GM15510 (cell line): Measurements from ENCODE around the gene CD200R1L.

Source experiments
- POLR2A ChIP-seq: IDR thresholded peaks from 3 replicates; pipeline ENCODE4 v1.6.1; 2011; ENCODE audit warnings: borderline replicate concordance; ENCODE audit not compliant: insufficient read length; ENCODE audit errors: extremely low read depth

CD200R1L gene

DNA sequence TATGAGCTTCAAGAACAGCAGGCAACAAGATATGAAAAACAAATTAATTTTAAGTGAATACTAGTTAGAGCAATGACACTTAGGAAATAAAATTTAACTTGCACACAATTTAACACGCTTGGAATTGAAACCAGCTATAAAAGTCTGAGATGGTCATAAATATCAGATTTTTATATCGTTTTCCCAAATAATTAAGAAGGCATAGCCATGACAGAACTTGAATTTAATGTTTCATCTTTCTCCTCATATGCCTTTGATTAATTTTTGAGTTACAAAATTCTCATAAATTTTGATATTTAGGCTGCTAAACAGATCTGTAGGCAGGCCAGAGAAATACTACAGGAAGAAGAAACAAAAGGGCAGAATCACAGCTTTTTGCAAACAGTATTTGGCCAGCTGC, 38.5 kb downstream of the CD200R1L start:
- TF ChIP-seq POLR2A, result no peak

- TF ChIP-seq POLR2A, result no peak
Observed at GRCh38 chr3:112807685-112808084, 39.0 kb downstream of the CD200R1L start.

DNA sequence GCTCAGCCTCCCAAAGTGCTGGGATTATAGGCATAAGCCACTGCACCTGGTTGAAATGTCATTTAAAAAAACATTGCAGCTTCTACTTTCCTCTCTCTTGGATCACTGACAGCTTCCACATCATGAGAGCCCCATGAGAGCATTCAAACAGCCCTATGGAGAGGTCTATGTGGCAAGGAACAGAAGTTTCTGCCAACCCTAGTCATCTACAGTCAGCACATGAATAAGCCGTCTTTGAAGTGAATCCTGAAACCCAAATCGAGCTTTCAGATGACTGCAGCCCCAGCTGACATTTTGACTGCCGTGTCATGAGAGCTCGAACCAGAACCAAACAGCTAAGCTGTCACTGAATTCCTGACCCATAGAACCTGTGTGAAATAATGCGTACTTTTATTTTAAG, 39.8 kb downstream of the CD200R1L start:
- no peak for TF ChIP-seq POLR2A

- no peak for TF ChIP-seq POLR2A
Observed at GRCh38 chr3:112805126-112805525, 41.5 kb downstream of the CD200R1L start.

DNA sequence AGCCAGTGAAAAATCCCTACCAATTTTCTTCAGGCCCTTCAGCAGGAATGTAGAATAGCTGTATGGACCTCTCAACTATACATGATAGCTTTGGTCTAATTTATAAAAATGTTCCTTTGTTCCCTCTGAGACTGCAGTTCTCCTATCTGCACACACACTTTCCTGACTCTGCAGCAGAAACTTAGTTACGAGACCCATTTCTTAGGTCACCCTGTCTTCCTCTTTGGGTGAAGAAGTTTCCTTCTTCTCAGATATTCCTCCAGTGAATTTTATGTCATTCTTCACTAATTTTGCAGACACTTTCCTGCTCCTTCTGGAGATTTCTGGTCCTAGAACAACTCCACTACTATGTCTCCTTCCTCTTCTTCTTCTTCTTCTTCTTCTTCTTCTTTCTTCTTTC, 42.6 kb downstream of the CD200R1L start:
- no peak for TF ChIP-seq POLR2A

DNA sequence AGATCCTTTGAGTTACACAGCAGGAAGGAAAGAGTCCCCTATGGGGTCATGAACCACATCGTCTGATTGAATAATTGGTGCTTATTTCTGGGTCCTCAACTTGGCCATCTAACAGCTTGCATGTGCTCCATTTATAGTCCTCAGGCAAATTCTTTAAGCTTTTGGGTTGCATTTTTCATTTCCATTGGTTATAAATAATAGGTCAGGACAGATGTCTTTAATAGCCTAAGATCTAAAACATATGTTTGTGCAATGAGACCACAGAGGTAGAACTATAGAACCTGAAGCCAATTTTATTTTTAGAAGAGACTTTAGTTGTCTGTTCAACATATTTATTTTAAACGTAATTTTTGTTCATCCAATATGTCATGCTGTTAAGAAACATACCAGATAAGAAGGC, 43.2 kb downstream of the CD200R1L start:
- TF ChIP-seq POLR2A, result no peak

- no peak for TF ChIP-seq POLR2A
Observed at GRCh38 chr3:112802338-112802737, 44.3 kb downstream of the CD200R1L start.

DNA sequence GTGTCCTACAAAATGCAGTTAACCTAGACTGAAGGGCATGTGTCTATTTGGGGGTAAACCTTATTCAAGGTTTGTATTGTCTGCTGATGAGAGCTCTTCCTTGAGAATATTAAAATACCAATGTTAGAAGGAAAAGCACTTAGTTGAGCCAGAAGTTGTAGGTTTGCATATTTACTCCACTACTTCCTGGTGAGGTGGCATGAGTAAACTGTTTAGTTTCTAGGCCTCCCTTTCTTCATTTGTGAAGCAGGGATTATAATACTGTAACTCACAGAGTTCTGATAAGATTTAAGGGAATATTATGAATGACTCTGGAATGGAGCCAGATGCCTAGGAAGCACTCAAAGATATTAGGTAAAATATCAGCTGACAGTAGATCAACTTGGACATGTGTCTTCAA, 46.7 kb downstream of the CD200R1L start:
- TF ChIP-seq POLR2A, result no peak

DNA sequence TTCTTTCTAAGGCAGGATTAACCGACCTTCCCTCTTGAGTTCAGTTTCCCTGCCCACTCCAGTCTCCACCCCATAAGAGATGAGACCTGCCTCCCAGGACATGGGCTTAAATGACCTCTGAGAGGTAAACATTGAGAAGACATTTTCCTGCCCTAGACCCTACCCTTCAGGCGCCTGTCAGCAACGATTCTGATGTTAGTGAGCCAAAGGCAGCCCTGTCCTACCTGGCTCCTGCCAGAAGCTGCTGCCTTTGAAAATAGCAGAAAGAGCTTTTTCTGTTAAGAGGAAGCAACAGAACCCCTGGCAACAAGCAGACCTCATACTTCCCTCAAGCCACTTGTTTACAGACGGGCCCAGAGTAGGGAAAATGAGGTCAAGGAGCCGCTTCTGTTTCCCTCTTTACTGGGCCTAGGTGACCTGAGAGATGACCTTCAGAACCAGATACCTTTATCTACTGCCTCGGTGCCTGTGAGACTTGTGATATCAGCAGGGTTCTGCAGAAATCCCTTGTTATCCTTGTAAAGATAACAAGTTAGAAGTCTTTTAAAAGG, 52.0 kb downstream of the CD200R1L start:
- TF ChIP-seq POLR2A, result no peak

GRCh38 chr3:112793326-112794081, 53.2 kb downstream of the CD200R1L start:
- no peak for TF ChIP-seq POLR2A

DNA sequence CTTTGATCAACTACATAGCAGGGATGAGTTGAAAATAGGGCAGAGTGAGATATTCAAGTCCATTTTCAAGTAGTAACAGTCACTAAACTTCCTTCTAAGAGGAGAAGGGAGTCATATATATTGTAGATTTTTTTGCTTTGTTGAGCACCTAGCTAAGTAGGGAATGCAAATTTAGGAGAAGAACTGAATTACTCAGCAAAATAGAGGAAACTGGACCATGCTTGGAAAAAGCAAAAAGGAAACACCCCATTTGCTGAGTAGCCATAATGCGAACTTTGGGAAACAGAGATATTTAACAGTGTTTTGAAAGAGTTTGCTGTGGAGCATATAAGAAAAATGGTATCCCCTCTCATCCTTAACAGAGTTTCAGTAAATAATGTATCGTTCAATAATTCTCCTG, 54.9 kb downstream of the CD200R1L start:
- no peak for TF ChIP-seq POLR2A

DNA sequence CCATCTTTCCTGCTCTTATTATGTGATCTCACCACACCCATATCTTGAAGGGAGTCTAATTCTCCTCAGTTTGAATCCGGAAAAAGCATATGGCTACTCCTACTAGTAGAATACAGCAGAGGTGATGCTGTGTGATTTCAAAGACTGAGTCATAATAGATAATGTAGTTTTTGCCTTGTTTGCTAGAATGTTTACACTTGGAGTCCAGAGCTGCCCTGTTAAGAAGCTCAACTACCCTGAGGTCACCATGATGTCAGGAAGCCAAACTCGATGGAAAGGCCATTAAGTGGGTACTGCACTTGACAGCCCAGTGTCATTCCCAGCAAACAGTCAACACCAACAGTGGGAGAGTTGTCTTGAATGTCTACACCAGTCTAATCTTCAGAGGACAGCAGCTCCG, 56.9 kb downstream of the CD200R1L start:
- no peak for TF ChIP-seq POLR2A

DNA sequence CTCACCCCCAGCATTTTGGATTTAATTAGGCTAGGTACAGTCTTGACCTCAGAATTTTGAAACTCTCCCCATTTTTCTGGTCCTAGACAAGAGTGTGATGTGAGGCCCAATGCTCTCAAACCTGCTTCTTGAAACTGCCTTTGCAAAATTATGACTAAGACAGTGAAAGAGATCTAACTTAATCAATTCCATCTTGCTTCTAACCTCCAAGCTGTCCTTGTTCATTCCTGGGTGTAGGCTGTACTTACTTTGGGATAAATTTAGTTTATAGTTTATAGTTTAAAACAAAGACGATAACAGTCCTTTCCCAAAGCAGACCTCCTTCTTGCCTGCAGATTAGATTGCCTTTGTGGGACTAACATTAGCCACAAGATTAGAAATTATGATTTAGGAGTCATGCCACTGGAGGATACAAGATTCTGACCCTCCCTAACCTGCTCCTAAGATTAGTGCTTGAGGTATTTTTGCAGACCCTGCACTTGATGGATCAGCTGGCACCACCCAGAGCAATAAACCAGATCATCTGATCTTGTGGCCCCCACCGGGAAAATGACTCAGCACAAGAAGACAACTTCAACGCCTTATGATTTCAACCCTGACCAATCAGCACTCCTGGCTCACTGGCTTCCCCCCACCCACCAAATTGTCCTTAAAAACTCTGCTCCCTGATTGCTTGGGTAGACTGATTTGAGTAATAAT, 59.6 kb downstream of the CD200R1L start:
- no peak for TF ChIP-seq POLR2A

GRCh38 chr3:112786002-112786590, 60.6 kb downstream of the CD200R1L start:
- TF ChIP-seq POLR2A, result no peak

GRCh38 chr3:112785321-112786001, 61.2 kb downstream of the CD200R1L start:
- TF ChIP-seq POLR2A, result no peak
